Endothelial cell of umbilical vein (primary cell): ENCODE measurements around the gene ZNF70. TPM values are rescaled to one million over a fixed set of nuclear protein-coding genes. Genes with fewer than 3 reads are reported as not detected.

Source experiments
- BruUV-seq: library from RNA; stranded (reverse); fragments of 400-500 nt; replicated peaks from 2 replicates; lab custom pipeline; 2021; lab: Mats Ljungman, UMichigan
- CTCF ChIA-PET: fragments of 300-600, 350-600 bp; sonication (Branson Sonifier 250); formaldehyde crosslinking; loops from one replicate; lab custom pipeline; 2021; ENCODE audit warnings: antibody characterized with exemption, inconsistent platforms; lab: Charles Lee
- POLR2A ChIA-PET: fragments of 300-600, 350-600 bp; sonication (Branson Sonifier 250); formaldehyde crosslinking; loops from one replicate; lab custom pipeline; 2021; ENCODE audit warnings: antibody characterized with exemption, inconsistent platforms; lab: Charles Lee
- DNase-seq: peaks from one replicate; pipeline ENCODE4 v3.0.0-alpha.2; 2011; ENCODE audit warnings: low read depth, low spot score
- FAIRE-seq: peaks from 2 replicates; lab custom pipeline; 2011; peaks lifted over from hg19 to GRCh38; lab: Jason Lieb, UNC
- H2AFZ ChIP-seq: 2 replicates; pipeline ENCODE4 v1.6.0; 2012; ENCODE audit warnings: low read depth, low read length, control low read depth, inconsistent platforms
- H3K27ac ChIP-seq: 2 replicates; pipeline ENCODE4 v1.5.1; 2011; ENCODE audit warnings: low read depth, mild to moderate bottlenecking, control low read depth, low read length, moderate library complexity; ENCODE audit not compliant: insufficient read depth
- H3K27me3 ChIP-seq, 2 experiments: 2 replicates each; pipeline versions ENCODE4 v1.6.0 to v1.6.1; 2011; ENCODE audit warnings: low read length in 2 of 2, mixed read lengths in 1 of 2; ENCODE audit not compliant: control insufficient read depth in 2 of 2, insufficient read depth in 2 of 2
- H3K36me3 ChIP-seq, 2 experiments: 2 replicates in 1 of 2; 3 replicates in 1 of 2; pipeline ENCODE4 v1.5.1; 2011; ENCODE audit warnings: low read length in 2 of 2, mild to moderate bottlenecking in 1 of 2, moderate library complexity in 1 of 2; ENCODE audit not compliant: control insufficient read depth in 2 of 2, insufficient read depth in 2 of 2; ENCODE audit errors: extremely low read depth in 1 of 2
- H3K4me1 ChIP-seq: 3 replicates; pipeline ENCODE4 v1.5.1; 2011; ENCODE audit warnings: mild to moderate bottlenecking, low read length; ENCODE audit not compliant: control insufficient read depth, insufficient read depth; ENCODE audit errors: extremely low read depth
- H3K4me2 ChIP-seq: 2 replicates; pipeline ENCODE4 v1.6.1; 2011; ENCODE audit warnings: low read length, control low read depth, mixed read lengths; ENCODE audit not compliant: insufficient read depth
- H3K4me3 ChIP-seq, 3 experiments: fragments of 200-600 bp in 1 of 3; sonication (generic), shearing (Covaris generic) in 1 of 3; replicated peaks in 1 of 3; 2 replicates each; pipeline ENCODE4 v1.5.1; 2011 to 2016; ENCODE audit warnings: control low read depth in 3 of 3, low read length in 3 of 3, mild to moderate bottlenecking in 2 of 3, inconsistent platforms in 1 of 3, low read depth in 1 of 3, moderate library complexity in 1 of 3; ENCODE audit not compliant: insufficient read depth in 1 of 3
- H3K79me2 ChIP-seq: 2 replicates; pipeline ENCODE4 v1.6.0; 2012; ENCODE audit warnings: low read length, inconsistent platforms; ENCODE audit not compliant: control insufficient read depth, insufficient read depth
- H3K9ac ChIP-seq: replicated peaks from 2 replicates; pipeline ENCODE3; 2011; ENCODE audit warnings: low read length, control low read depth; ENCODE audit not compliant: insufficient read depth; ENCODE audit errors: extremely low read depth
- H3K9me1 ChIP-seq: replicated peaks from 3 replicates; pipeline ENCODE4 v1.6.0; 2011; ENCODE audit warnings: mild to moderate bottlenecking, low read length; ENCODE audit not compliant: control insufficient read depth, insufficient read depth; ENCODE audit errors: extremely low read depth
- H3K9me3 ChIP-seq: replicated peaks from 2 replicates; pipeline ENCODE4 v1.5.1; 2012; ENCODE audit warnings: low read length, inconsistent platforms; ENCODE audit not compliant: control insufficient read depth, insufficient read depth
- H4K20me1 ChIP-seq: replicated peaks from 2 replicates; pipeline ENCODE3; 2011; ENCODE audit warnings: mild to moderate bottlenecking, low read length; ENCODE audit not compliant: control insufficient read depth, insufficient read depth; ENCODE audit errors: extremely low read depth
- CTCF ChIP-seq, 2 donors: IDR thresholded peaks; 1 replicate in 1 of 2; 2 replicates in 1 of 2; pipeline ENCODE4 v1.5.1; 2011; ENCODE audit warnings: low read length in 2 of 2, mild to moderate bottlenecking in 2 of 2, moderate library complexity in 2 of 2, control low read depth in 1 of 2, inconsistent platforms in 1 of 2, low read depth in 1 of 2; ENCODE audit not compliant: insufficient read depth in 1 of 2; ENCODE audit errors: extremely low read depth in 1 of 2
- EZH2 ChIP-seq: IDR thresholded peaks from 2 replicates; pipeline ENCODE4 v1.6.1; 2012; ENCODE audit warnings: borderline replicate concordance, low read depth, mild to moderate bottlenecking, moderate library complexity, low read length, inconsistent platforms; ENCODE audit not compliant: severe bottlenecking
- FOS ChIP-seq: IDR thresholded peaks from 2 replicates; pipeline ENCODE4 v1.6.1; 2011; ENCODE audit warnings: mild to moderate bottlenecking, low read length, moderate library complexity, borderline replicate concordance; ENCODE audit not compliant: insufficient read depth
- GATA2 ChIP-seq: IDR thresholded peaks from 2 replicates; pipeline ENCODE4 v1.7.0; 2011; ENCODE audit warnings: low read depth, mild to moderate bottlenecking, moderate library complexity, mixed read lengths, low read length; ENCODE audit not compliant: insufficient read length, insufficient read depth
- JUN ChIP-seq: IDR thresholded peaks from 2 replicates; pipeline ENCODE4 v1.6.1; 2011; ENCODE audit warnings: borderline replicate concordance, low read depth; ENCODE audit not compliant: insufficient read length, insufficient read depth
- POLR2AphosphoS5 ChIP-seq: IDR thresholded peaks from 2 replicates; pipeline ENCODE4 v1.6.1; 2012; ENCODE audit warnings: low read depth, mild to moderate bottlenecking, control low read depth, low read length, moderate library complexity; ENCODE audit not compliant: insufficient read depth
- dilution Hi-C: fragments of 300-500 bp; cut with MboI; formaldehyde crosslinking; loops from one replicate; pipeline ENCODE4 v1.15.0; 2019; ENCODE audit warnings: low sequenced_read_pairs; ENCODE audit not compliant: extremely low pct_ligation_motif_present
- intact Hi-C: fragments of 100-400 bp; cut with micrococcal nuclease; formaldehyde crosslinking; loops from one replicate; pipeline ENCODE4 v1.10.0; 2022
- polyA plus RNA-seq, 4 experiments: library from polyadenylated mRNA; depleted of rRNA in 3 of 4; stranded (reverse) in 3 of 4; unstranded in 1 of 4; fragments of >200 nt; gene quantifications; 2 replicates each; pipeline versions ENCODE4 v1.2.1 to v1.2.3, GENCODE V29; 2011 to 2012; ENCODE audit warnings: missing spikeins in 1 of 4
- total RNA-seq: library from RNA; stranded (reverse); gene quantifications from 2 replicates; pipeline ENCODE4 v1.2.3, GENCODE V29; 2021
- TF ChIP-seq, protein P1 (sequence below): IDR thresholded peaks from 2 replicates; pipeline ENCODE4 v1.6.1; 2011; ENCODE audit not compliant: insufficient read depth, insufficient read length

ZNF70 gene
- total and polyA plus RNA-seq, 2 donors (not counting 3 experiments of a cell fraction or from before 2014, with no cell fraction given), result 1.9 to 6.2 TPM

DNA sequence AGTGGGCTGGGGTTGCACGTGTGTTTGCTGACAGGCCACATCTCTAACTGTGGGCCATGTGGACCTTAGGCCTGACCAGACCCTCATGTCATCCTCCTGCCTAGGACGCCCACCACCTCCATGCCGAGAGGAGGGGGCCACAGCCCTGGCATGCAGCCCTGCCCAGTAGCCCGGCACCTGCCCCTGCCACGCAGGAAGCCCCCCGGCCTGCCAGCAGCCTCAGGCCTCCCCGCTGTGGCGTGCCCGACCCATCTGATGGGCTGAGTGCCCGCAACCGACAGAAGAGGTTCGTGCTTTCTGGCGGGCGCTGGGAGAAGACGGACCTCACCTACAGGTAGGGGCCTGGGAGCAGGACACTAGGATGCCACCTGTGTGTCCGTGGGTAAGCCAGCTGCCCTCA lies 28.2 kb upstream of the ZNF70 start:
- BruUV-seq, result no TSS peak
- FAIRE-seq (no peak), DNase-seq (no peak)
- Histone ChIP-seq H3K27me3 (no peaks in the 10 kb centered on the region), H3K27ac (no peak overlapping the region), H4K20me1 (no peaks in the 10 kb centered on the region), H3K36me3 (no peaks in the 10 kb centered on the region), H3K4me3 (no peak overlapping the region), H3K9ac (no peak overlapping the region), H3K4me2 (no peak overlapping the region), H3K79me2 (no peaks in the 10 kb centered on the region), H3K4me1 (no peaks in the 10 kb centered on the region), H3K9me1 (no peaks in the 10 kb centered on the region), H2AFZ (no peak overlapping the region), H3K9me3 (no peaks in the 10 kb centered on the region)
- ChIA-PET POLR2A (no interaction called here), CTCF (interaction anchor here (1.1 kb wide), 1 partner anchor 13 kb away, joined by 3 read pairs; no protein-coding TSS in a partner anchor)
- intact Hi-C loops (no loop called here), dilution Hi-C loops (no loop called here)
- TF ChIP-seq GATA2 (no peak), EZH2 (no peak), CTCF (IDR thresholded peaks at IDR 0.05; ENCODE audit: extremely low read depth in 1 of 2, insufficient read depth in 1 of 2, low read depth in 1 of 2, low read length in 2 of 2) (no peak), JUN (no peak), POLR2AphosphoS5 (no peak), FOS (no peak)
- TF ChIP-seq, protein P1, sequence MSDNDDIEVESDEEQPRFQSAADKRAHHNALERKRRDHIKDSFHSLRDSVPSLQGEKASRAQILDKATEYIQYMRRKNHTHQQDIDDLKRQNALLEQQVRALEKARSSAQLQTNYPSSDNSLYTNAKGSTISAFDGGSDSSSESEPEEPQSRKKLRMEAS, result no peak
